ENCODE measurements around the gene HDAC4.

GRCh38 chr2:239442192-239442591, 41.4 kb upstream of the HDAC4 start:
- TF ChIP-seq CTCF (IDR thresholded peaks at IDR 0.05), result no peak
- no peak for TF ChIP-seq EZH2 (IDR thresholded peaks at IDR 0.05; ENCODE audit: borderline replicate concordance, insufficient read depth, low read depth, low read length, poor library complexity, severe bottlenecking)
